DOHH2 (cell line): ENCODE data around the gene USP2.

Source experiments
- H3F3A ChIP-seq: fragments of 200-600 bp; sonication (generic), shearing (Covaris generic); 2 replicates; pipeline ENCODE4 v1.6.0; 2016; ENCODE audit warnings: antibody characterized with exemption, mild to moderate bottlenecking; ENCODE audit not compliant: control insufficient read depth, insufficient read depth
- H3K27ac ChIP-seq: fragments of 200-600 bp; sonication (generic); 2 replicates; pipeline ENCODE4 v1.5.1; 2014; ENCODE audit warnings: low read depth, mild to moderate bottlenecking, low read length, moderate library complexity
- H3K27me3 ChIP-seq: fragments of 200-600 bp; sonication (generic); 2 replicates; pipeline ENCODE4 v1.6.1; 2014; ENCODE audit warnings: mild to moderate bottlenecking, low read length, mixed read lengths; ENCODE audit not compliant: control insufficient read depth
- H3K36me3 ChIP-seq: fragments of 200-600 bp; sonication (generic); 2 replicates; pipeline ENCODE4 v1.6.1; 2014; ENCODE audit warnings: mild to moderate bottlenecking, low read length, moderate library complexity, mixed read lengths; ENCODE audit not compliant: control insufficient read depth
- H3K4me1 ChIP-seq: fragments of 200-600 bp; sonication (generic); 2 replicates; pipeline ENCODE4 v1.6.1; 2014; ENCODE audit warnings: mild to moderate bottlenecking, low read length, mixed read lengths; ENCODE audit not compliant: control insufficient read depth
- H3K4me2 ChIP-seq: fragments of 200-600 bp; sonication (generic); 2 replicates; pipeline ENCODE4 v1.6.0; 2014; ENCODE audit warnings: mild to moderate bottlenecking, low read length, moderate library complexity
- H3K4me3 ChIP-seq: fragments of 200-600 bp; sonication (generic); 2 replicates; pipeline ENCODE4 v1.5.1; 2014; ENCODE audit warnings: mild to moderate bottlenecking, low read length, mixed read lengths
- H3K79me2 ChIP-seq: fragments of 200-600 bp; sonication (generic); 2 replicates; pipeline ENCODE4 v1.6.1; 2014; ENCODE audit warnings: mild to moderate bottlenecking, low read length, mixed read lengths; ENCODE audit not compliant: control insufficient read depth
- H3K9me2 ChIP-seq: fragments of 200-600 bp; sonication (generic); replicated peaks from 2 replicates; pipeline ENCODE4 v1.6.1; 2014; ENCODE audit warnings: mild to moderate bottlenecking, low read length, mixed read lengths; ENCODE audit not compliant: control insufficient read depth
- H3K9me3 ChIP-seq: fragments of 200-600 bp; sonication (generic); 2 replicates; pipeline ENCODE4 v1.6.1; 2014; ENCODE audit warnings: antibody characterized with exemption, low read length, mixed read lengths; ENCODE audit not compliant: control insufficient read depth, insufficient read depth
- H4K20me1 ChIP-seq: fragments of 200-600 bp; sonication (generic); 2 replicates; pipeline ENCODE4 v1.6.0; 2014; ENCODE audit warnings: low read depth, mild to moderate bottlenecking, antibody characterized with exemption, low read length, moderate library complexity; ENCODE audit not compliant: control insufficient read depth, insufficient read depth
- CTCF ChIP-seq: fragments of 200-600 bp; sonication (generic); IDR thresholded peaks from one replicate; pipeline ENCODE4 v1.5.1; 2014; ENCODE audit warnings: antibody characterized with exemption, mild to moderate bottlenecking, low read depth, low read length; ENCODE audit not compliant: poor library complexity, severe bottlenecking
- EZH2phosphoT487 ChIP-seq: fragments of 200-600 bp; sonication (generic); IDR thresholded peaks from 2 replicates; pipeline ENCODE4 v1.6.1; 2017; ENCODE audit warnings: borderline replicate concordance, mild to moderate bottlenecking, antibody characterized with exemption, low read length, moderate library complexity, mixed read lengths

Gene USP2

GRCh38 chr11:119330237-119330636, 51.3 kb downstream of the USP2 start:
- Histone ChIP-seq H3F3A (no peaks in the 10 kb centered on the region), H3K27ac (no peak overlapping the region), H3K9me2 (no peaks in the 10 kb centered on the region), H3K4me1 (peaks cover 11% of the 10 kb centered on the region), H3K79me2 (peaks cover 9% of the 10 kb centered on the region), H3K36me3 (peaks cover 7% of the 10 kb centered on the region; the same call in 1 of the 2 replicates), H3K27me3 (no peaks in the 10 kb centered on the region), H3K4me2 (no peak overlapping the region), H3K9me3 (no peaks in the 10 kb centered on the region), H4K20me1 (no peaks in the 10 kb centered on the region), H3K4me3 (no peak overlapping the region)
- no peak for TF ChIP-seq CTCF
- no peak for TF ChIP-seq EZH2phosphoT487

GRCh38 chr11:119329320-119329719, 52.2 kb downstream of the USP2 start:
- no peak overlapping the region for H3K4me3 ChIP-seq
- H3F3A ChIP-seq = no peaks in the 10 kb centered on the region
- TF ChIP-seq EZH2phosphoT487 (no peak), CTCF (no peak)

GRCh38 chr11:119324189-119324588, 57.3 kb downstream of the USP2 start:
- Histone ChIP-seq H3K4me1 (peaks cover 49% of the 10 kb centered on the region), H3K79me2 (no peaks in the 10 kb centered on the region), H3K36me3 (no peaks in the 10 kb centered on the region), H4K20me1 (no peaks in the 10 kb centered on the region), H3F3A (peaks cover 6% of the 10 kb centered on the region), H3K27ac (no peak overlapping the region), H3K27me3 (no peaks in the 10 kb centered on the region), H3K9me2 (no peaks in the 10 kb centered on the region), H3K4me3 (no peak overlapping the region), H3K9me3 (no peaks in the 10 kb centered on the region), H3K4me2 (peak overlapping the region; percentile 41; the same call in 1 of the 2 replicates)
- TF ChIP-seq CTCF (no peak), EZH2phosphoT487 (no peak)

More at GRCh38 chr11:119329320-119329719, 52.2 kb downstream of the USP2 start:
- H3K79me2 ChIP-seq = no peaks in the 10 kb centered on the region
- H3K4me2 ChIP-seq = no peak overlapping the region
- H3K36me3 ChIP-seq = no peaks in the 10 kb centered on the region
- H3K9me3 ChIP-seq = no peaks in the 10 kb centered on the region
- H3K27me3 ChIP-seq = no peaks in the 10 kb centered on the region
- no peak overlapping the region for H3K27ac ChIP-seq
- no peaks in the 10 kb centered on the region for H4K20me1 ChIP-seq
- no peaks in the 10 kb centered on the region for H3K9me2 ChIP-seq
- H3K4me1 ChIP-seq = peaks cover 8% of the 10 kb centered on the region
